HFFc6 (cell line): Measurements from ENCODE around the gene DDN. TPM values are rescaled to one million over a fixed set of nuclear protein-coding genes. Genes with fewer than 3 reads are reported as not detected.

Experiments
- DNase-seq: peaks from one replicate; pipeline ENCODE4 v3.0.0-alpha.2; 2018
- H3K27ac Mint-ChIP-seq: 2 replicates; pipeline ENCODE4 v1.8.0; 2020; ENCODE audit warnings: mild to moderate bottlenecking, mixed read lengths
- H3K27me3 Mint-ChIP-seq: 2 replicates; pipeline ENCODE4 v1.8.0; 2021; ENCODE audit warnings: mild to moderate bottlenecking, moderate library complexity, mixed read lengths; ENCODE audit not compliant: insufficient read depth
- H3K36me3 Mint-ChIP-seq: 2 replicates; pipeline ENCODE4 v1.8.0; 2021; ENCODE audit warnings: low read depth, mixed read lengths
- H3K4me1 Mint-ChIP-seq: 2 replicates; pipeline ENCODE4 v1.8.0; 2020; ENCODE audit warnings: low read depth, mixed read lengths
- H3K4me3 Mint-ChIP-seq: 2 replicates; pipeline ENCODE4 v1.8.0; 2020; ENCODE audit warnings: mild to moderate bottlenecking, moderate library complexity, mixed read lengths
- H3K9me3 Mint-ChIP-seq: 2 replicates; pipeline ENCODE4 v1.8.0; 2020; ENCODE audit warnings: mild to moderate bottlenecking, mixed read lengths
- total RNA-seq, 6 experiments: library from RNA; stranded (reverse); fragmentation: NEBNext Ultra II Directional; extraction: Animal tissue kit (Norgen Biotek cat#: 25700); gene quantifications; 2 replicates in 1 of 6; 3 replicates in 5 of 6; pipeline ENCODE4 v1.2.3, GENCODE V29; 2021
- TF ChIP-seq, protein P1 (sequence below): fragments of 200-600 bp; sonication (generic); IDR thresholded peaks from 2 replicates; pipeline ENCODE4 v1.5.0; 2021; ENCODE audit warnings: antibody characterized with exemption, mild to moderate bottlenecking

DDN gene
- total RNA-seq, 6 experiments from 2014 or later: 0.17 to 0.40 (median 0.23) TPM

- Mint-ChIP-seq H3K9me3 (no peaks in the 10 kb centered on the region), H3K4me1 (no peaks in the 10 kb centered on the region), H3K27me3 (peaks cover 2% of the 10 kb centered on the region), H3K27ac (no peak overlapping the region), H3K4me3 (no peak overlapping the region), H3K36me3 (peaks cover 31% of the 10 kb centered on the region)
- no peak for DNase-seq
- TF ChIP-seq, protein P1, sequence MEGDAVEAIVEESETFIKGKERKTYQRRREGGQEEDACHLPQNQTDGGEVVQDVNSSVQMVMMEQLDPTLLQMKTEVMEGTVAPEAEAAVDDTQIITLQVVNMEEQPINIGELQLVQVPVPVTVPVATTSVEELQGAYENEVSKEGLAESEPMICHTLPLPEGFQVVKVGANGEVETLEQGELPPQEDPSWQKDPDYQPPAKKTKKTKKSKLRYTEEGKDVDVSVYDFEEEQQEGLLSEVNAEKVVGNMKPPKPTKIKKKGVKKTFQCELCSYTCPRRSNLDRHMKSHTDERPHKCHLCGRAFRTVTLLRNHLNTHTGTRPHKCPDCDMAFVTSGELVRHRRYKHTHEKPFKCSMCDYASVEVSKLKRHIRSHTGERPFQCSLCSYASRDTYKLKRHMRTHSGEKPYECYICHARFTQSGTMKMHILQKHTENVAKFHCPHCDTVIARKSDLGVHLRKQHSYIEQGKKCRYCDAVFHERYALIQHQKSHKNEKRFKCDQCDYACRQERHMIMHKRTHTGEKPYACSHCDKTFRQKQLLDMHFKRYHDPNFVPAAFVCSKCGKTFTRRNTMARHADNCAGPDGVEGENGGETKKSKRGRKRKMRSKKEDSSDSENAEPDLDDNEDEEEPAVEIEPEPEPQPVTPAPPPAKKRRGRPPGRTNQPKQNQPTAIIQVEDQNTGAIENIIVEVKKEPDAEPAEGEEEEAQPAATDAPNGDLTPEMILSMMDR: no peak
Observed at GRCh38 chr12:49043241-49043640, 44.1 kb upstream of the DDN start.

GRCh38 chr12:49041881-49042484 is 42.8 kb upstream of the DDN start:
- DNase-seq: no peak
- TF ChIP-seq, protein P1: no peak
- Mint-ChIP-seq H3K27ac (no peak overlapping the region), H3K4me3 (no peak overlapping the region), H3K4me1 (no peaks in the 10 kb centered on the region), H3K27me3 (peaks cover 4% of the 10 kb centered on the region), H3K36me3 (peaks cover 23% of the 10 kb centered on the region), H3K9me3 (no peaks in the 10 kb centered on the region)

GRCh38 chr12:49041036-49041880 is 42.1 kb upstream of the DDN start:
- H3K36me3 Mint-ChIP-seq: peaks cover 27% of the 10 kb centered on the region
- TF ChIP-seq, protein P1: no peak
- no peak overlapping the region for H3K27ac Mint-ChIP-seq

GRCh38 chr12:49040364-49040855 is 41.2 kb upstream of the DDN start:
- no peak overlapping the region for H3K27ac Mint-ChIP-seq
- H3K4me1 Mint-ChIP-seq: no peaks in the 10 kb centered on the region
- H3K9me3 Mint-ChIP-seq: no peaks in the 10 kb centered on the region
- peaks cover 4% of the 10 kb centered on the region for H3K27me3 Mint-ChIP-seq
- no peak for DNase-seq
- H3K4me3 Mint-ChIP-seq: no peak overlapping the region
- TF ChIP-seq, protein P1: no peak
- peaks cover 26% of the 10 kb centered on the region; the same call in 1 of the 2 replicates for H3K36me3 Mint-ChIP-seq

More at GRCh38 chr12:49041036-49041880, 42.1 kb upstream of the DDN start:
- Mint-ChIP-seq H3K27me3 (peaks cover 4% of the 10 kb centered on the region), H3K9me3 (no peaks in the 10 kb centered on the region), H3K4me3 (no peak overlapping the region), H3K4me1 (no peaks in the 10 kb centered on the region)
- no peak for DNase-seq

DNA sequence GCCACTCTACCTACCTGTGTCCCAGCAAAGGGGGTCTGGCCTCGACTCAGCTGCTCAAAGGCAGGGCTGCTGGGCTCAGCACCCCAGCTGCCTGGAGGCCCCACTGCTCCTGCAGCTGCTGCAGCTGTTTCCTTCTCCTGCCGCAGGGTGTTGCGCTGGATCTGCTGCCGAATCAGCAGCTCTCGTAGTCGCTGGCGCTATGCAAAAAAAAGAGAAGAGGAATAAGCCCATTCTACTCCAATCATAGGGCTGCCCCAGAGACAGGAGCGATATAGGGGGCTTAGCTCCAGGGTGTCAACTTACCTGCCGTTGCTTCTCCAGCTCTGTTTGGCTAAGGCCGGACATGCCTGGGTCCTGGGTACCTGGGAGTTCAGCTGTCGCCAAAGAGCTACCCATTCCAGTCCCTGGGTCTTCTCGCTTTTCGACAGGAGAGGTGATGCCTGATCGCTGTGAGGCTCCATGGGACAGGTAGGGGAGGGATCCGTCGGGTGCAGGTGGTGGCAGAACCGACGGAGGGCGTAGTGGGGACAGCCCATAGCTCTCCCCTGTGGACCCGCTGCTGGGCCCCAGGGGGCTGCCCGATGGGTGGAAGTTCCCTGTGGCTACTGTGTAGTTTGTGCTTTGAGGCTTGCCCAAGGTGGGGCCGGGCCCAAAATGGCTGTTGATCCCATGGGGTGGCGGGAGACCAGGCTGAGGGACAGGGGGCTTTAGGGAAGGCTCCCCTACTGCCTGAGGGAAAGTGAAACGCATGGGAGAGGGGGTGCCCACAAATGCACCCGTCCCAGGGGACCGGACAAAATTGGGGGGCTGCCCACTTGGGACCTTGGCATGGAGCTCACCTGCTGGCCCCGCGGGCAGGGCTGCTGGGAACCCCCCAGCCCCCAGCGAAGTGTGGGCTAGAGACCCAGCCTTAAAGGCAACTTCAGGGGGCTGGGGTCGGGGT is 40.5 kb upstream of the DDN start:
- no peak for DNase-seq
- TF ChIP-seq, protein P1: no peak
- peaks cover 26% of the 10 kb centered on the region; the same call in 1 of the 2 replicates for H3K36me3 Mint-ChIP-seq
- no peaks in the 10 kb centered on the region for H3K4me1 Mint-ChIP-seq
- H3K27ac Mint-ChIP-seq: no peak overlapping the region
- H3K27me3 Mint-ChIP-seq: peaks cover 4% of the 10 kb centered on the region
- H3K9me3 Mint-ChIP-seq: no peaks in the 10 kb centered on the region
- H3K4me3 Mint-ChIP-seq: no peak overlapping the region
